ENCODE data around the gene ARID2. TPM values are rescaled to one million over a fixed set of nuclear protein-coding genes. Genes with fewer than 3 reads are reported as not detected.

The ARID2 gene, protein sequence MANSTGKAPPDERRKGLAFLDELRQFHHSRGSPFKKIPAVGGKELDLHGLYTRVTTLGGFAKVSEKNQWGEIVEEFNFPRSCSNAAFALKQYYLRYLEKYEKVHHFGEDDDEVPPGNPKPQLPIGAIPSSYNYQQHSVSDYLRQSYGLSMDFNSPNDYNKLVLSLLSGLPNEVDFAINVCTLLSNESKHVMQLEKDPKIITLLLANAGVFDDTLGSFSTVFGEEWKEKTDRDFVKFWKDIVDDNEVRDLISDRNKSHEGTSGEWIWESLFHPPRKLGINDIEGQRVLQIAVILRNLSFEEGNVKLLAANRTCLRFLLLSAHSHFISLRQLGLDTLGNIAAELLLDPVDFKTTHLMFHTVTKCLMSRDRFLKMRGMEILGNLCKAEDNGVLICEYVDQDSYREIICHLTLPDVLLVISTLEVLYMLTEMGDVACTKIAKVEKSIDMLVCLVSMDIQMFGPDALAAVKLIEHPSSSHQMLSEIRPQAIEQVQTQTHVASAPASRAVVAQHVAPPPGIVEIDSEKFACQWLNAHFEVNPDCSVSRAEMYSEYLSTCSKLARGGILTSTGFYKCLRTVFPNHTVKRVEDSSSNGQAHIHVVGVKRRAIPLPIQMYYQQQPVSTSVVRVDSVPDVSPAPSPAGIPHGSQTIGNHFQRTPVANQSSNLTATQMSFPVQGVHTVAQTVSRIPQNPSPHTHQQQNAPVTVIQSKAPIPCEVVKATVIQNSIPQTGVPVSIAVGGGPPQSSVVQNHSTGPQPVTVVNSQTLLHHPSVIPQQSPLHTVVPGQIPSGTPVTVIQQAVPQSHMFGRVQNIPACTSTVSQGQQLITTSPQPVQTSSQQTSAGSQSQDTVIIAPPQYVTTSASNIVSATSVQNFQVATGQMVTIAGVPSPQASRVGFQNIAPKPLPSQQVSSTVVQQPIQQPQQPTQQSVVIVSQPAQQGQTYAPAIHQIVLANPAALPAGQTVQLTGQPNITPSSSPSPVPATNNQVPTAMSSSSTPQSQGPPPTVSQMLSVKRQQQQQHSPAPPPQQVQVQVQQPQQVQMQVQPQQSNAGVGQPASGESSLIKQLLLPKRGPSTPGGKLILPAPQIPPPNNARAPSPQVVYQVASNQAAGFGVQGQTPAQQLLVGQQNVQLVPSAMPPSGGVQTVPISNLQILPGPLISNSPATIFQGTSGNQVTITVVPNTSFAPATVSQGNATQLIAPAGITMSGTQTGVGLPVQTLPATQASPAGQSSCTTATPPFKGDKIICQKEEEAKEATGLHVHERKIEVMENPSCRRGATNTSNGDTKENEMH (N-terminal part only)
- polyA plus RNA-seq (2013) = 22.1 TPM

DNA sequence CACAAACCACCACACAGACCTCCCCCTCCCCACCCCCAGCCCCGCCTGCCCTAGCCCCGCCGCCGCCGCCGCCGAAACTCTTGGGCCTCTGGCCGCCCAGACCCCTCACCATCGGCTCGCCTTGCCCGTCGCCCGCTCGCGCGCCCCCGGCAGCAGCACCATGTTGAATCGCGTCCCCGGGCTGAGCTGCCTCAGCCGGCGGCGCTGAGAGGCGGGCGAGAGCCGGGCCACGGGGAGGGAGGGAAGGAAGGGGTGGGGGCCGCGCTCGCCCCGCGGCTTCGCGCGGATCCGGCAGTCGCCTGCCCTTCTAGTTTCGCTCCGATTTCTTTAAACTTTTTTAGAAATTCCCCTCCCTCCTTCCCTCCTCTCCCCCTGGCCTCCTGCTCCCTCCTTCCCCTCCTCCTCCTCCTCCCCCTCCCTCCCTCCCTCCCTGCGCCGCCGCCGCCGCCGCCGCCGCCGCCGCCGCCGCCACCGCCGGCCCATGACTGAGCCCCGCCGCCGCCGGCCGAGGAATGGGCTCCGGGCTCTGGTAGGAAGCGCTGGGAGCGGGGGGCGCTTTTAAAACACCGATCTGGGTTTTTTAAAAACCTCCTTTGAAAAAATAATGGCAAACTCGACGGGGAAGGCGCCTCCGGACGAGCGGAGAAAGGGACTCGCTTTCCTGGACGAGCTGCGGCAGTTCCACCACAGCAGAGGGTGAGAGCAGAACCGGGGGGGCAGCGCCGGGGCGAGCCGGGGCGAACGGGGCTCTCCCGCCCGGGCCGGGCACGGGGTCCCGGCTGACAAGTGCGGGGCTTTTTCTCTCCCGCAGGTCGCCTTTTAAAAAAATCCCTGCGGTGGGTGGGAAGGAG, at the start of gene ARID2:
TSS of gene ARID2 (plus strand) at position 474 of the 851 bp plus-strand sequence. CDS start at position 605, 131 bp downstream.
- 0% methylated on average over 33 of the region's 88 CpGs for WGBS (ENCODE audit: insufficient coverage)
- H3K4me3 ChIP-seq (ENCODE audit: control insufficient read depth in 1 of 7, extremely low read depth in 1 of 7, insufficient read depth in 4 of 7, low read depth in 2 of 7, low read length in 6 of 7) = peak within 1 kb of the TSS; percentile 84 to 100 (median 98)
- no peaks in the 10 kb centered on the region for H3K9me3 ChIP-seq (ENCODE audit: control extremely low read depth in 1 of 5, control insufficient read depth in 4 of 5, insufficient read depth in 2 of 5, low read depth in 1 of 5, low read length in 4 of 5)
- DNase-seq = peak; percentile 73 to 90 (median 87)
- POLR2A ChIA-PET = interaction anchor here (0.6 to 1.6 kb wide), 6 partner anchors 9 to 1364 kb away, joined by 3 to 7 read pairs (median 4); no protein-coding TSS in a partner anchor
- peaks cover 19 to 48% (median 37%) of the 10 kb centered on the region in 4 experiments for H3K4me1 ChIP-seq (ENCODE audit: control extremely low read depth in 1 of 4, control insufficient read depth in 4 of 4, insufficient read depth in 4 of 4, low read length in 3 of 4)
- CTCF ChIA-PET = interaction anchor here (1.1 to 8.2 kb wide), 6 partner anchors 12 to 183 kb away, joined by 3 to 82 read pairs (median 4); no protein-coding TSS in a partner anchor
- peak within 1 kb of the TSS; percentile 99 for H3K27ac ChIP-seq (ENCODE audit: insufficient read depth in 1 of 2, low read depth in 1 of 2, low read length in 2 of 2, poor library complexity in 1 of 2, severe bottlenecking in 2 of 2)
- H3K36me3 ChIP-seq (ENCODE audit: control insufficient read depth in 4 of 4, insufficient read depth in 4 of 4, low read length in 3 of 4) = peaks cover 0 to 2% (median 0%) of the 10 kb centered on the region in 4 experiments
- H3K27me3 ChIP-seq (replicated peaks in 2 of 5; ENCODE audit: control insufficient read depth in 4 of 5, insufficient read depth in 5 of 5, low read length in 4 of 5) = no peaks in the 10 kb centered on the region

DNA sequence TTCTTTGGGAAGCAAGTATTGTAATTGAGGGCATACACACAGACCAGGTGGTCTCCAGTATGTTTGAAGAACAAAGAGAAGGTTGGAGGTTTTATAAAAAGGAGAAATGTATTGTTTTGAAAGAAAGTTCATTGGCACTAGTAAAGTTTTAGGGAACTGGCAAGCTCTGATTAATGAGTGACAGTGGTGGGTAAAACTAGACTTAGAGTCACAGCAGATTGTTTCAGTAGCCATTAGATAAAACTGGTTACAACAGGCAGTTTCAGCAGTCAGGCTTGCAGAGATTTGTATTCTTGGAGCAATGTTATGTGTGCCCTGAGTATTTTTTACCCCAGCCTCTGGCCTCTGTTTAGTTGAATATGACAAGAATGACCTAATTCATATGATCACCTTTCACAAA, 49.1 kb upstream of the ARID2 start:
- ChIA-PET CTCF (interaction anchor here (1.2 to 1.4 kb wide), 2 partner anchors 22 to 555 kb away, joined by 3 to 4 read pairs; no protein-coding TSS in a partner anchor), POLR2A (no interaction called here)
- no peaks in the 10 kb centered on the region for H3K9me3 ChIP-seq (ENCODE audit: control extremely low read depth in 1 of 5, control insufficient read depth in 4 of 5, insufficient read depth in 2 of 5, low read depth in 1 of 5, low read length in 4 of 5)
- H3K4me1 ChIP-seq (ENCODE audit: control extremely low read depth in 1 of 4, control insufficient read depth in 4 of 4, insufficient read depth in 4 of 4, low read length in 3 of 4) = no peaks in the 10 kb centered on the region
- DNase-seq = peak in 2 of 3 donors; percentile 43 to 58
- H3K36me3 ChIP-seq (ENCODE audit: control insufficient read depth in 4 of 4, insufficient read depth in 4 of 4, low read length in 3 of 4) = no peaks in the 10 kb centered on the region
- H3K27ac ChIP-seq (ENCODE audit: insufficient read depth in 1 of 2, low read depth in 1 of 2, low read length in 2 of 2, poor library complexity in 1 of 2, severe bottlenecking in 2 of 2) = no peak overlapping the region
- H3K4me3 ChIP-seq (ENCODE audit: control insufficient read depth in 1 of 7, extremely low read depth in 1 of 7, insufficient read depth in 4 of 7, low read depth in 2 of 7, low read length in 6 of 7) = no peak overlapping the region
- no peaks in the 10 kb centered on the region for H3K27me3 ChIP-seq (replicated peaks in 2 of 5; ENCODE audit: control insufficient read depth in 4 of 5, insufficient read depth in 5 of 5, low read length in 4 of 5)

- Histone ChIP-seq H3K4me3 (ENCODE audit: control insufficient read depth in 1 of 7, extremely low read depth in 1 of 7, insufficient read depth in 4 of 7, low read depth in 2 of 7, low read length in 6 of 7) (no peak overlapping the region), H3K27ac (ENCODE audit: insufficient read depth in 1 of 2, low read depth in 1 of 2, low read length in 2 of 2, poor library complexity in 1 of 2, severe bottlenecking in 2 of 2) (no peak overlapping the region), H3K9me3 (ENCODE audit: control extremely low read depth in 1 of 5, control insufficient read depth in 4 of 5, insufficient read depth in 2 of 5, low read depth in 1 of 5, low read length in 4 of 5) (no peaks in the 10 kb centered on the region), H3K27me3 (replicated peaks in 2 of 5; ENCODE audit: control insufficient read depth in 4 of 5, insufficient read depth in 5 of 5, low read length in 4 of 5) (no peaks in the 10 kb centered on the region), H3K4me1 (ENCODE audit: control extremely low read depth in 1 of 4, control insufficient read depth in 4 of 4, insufficient read depth in 4 of 4, low read length in 3 of 4) (no peaks in the 10 kb centered on the region), H3K36me3 (ENCODE audit: control insufficient read depth in 4 of 4, insufficient read depth in 4 of 4, low read length in 3 of 4) (no peaks in the 10 kb centered on the region)
- no peak for DNase-seq
- ChIA-PET CTCF (no interaction called here), POLR2A (no interaction called here)
Measured at GRCh38 chr12:45681465-45681864, 48.0 kb upstream of the ARID2 start.

DNA sequence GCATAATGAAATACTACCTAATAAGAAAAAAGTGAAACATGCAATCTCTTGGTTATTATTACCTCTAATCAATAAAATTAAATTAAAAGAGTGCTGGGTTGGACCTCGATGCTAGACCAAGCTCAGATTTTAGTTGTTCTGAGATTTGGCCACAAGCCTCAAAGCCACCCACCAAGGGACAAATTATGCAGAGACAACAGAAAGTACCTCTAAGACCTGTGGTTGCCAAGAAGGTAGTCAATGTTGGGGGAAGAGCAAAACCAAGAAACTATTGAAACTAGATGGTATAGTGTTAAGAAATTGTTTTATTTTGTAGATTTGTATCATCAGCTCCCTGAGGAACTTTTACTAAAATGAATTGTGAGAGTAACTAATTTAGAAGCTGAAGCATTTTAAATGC, 43.8 kb upstream of the ARID2 start:
- ChIA-PET POLR2A (no interaction called here), CTCF (interaction anchor here (1.0 kb wide), 4 partner anchors 10 to 25 kb away, joined by 3 to 4 read pairs (median 3); no protein-coding TSS in a partner anchor)
- DNase-seq = no peak
- Histone ChIP-seq H3K36me3 (ENCODE audit: control insufficient read depth in 4 of 4, insufficient read depth in 4 of 4, low read length in 3 of 4) (no peaks in the 10 kb centered on the region), H3K4me1 (ENCODE audit: control extremely low read depth in 1 of 4, control insufficient read depth in 4 of 4, insufficient read depth in 4 of 4, low read length in 3 of 4) (no peaks in the 10 kb centered on the region), H3K27ac (ENCODE audit: insufficient read depth in 1 of 2, low read depth in 1 of 2, low read length in 2 of 2, poor library complexity in 1 of 2, severe bottlenecking in 2 of 2) (no peak overlapping the region), H3K27me3 (replicated peaks in 2 of 5; ENCODE audit: control insufficient read depth in 4 of 5, insufficient read depth in 5 of 5, low read length in 4 of 5) (no peaks in the 10 kb centered on the region), H3K4me3 (ENCODE audit: control insufficient read depth in 1 of 7, extremely low read depth in 1 of 7, insufficient read depth in 4 of 7, low read depth in 2 of 7, low read length in 6 of 7) (no peak overlapping the region), H3K9me3 (ENCODE audit: control extremely low read depth in 1 of 5, control insufficient read depth in 4 of 5, insufficient read depth in 2 of 5, low read depth in 1 of 5, low read length in 4 of 5) (no peaks in the 10 kb centered on the region)
- WGBS (ENCODE audit: insufficient coverage) = 100% methylated on average over 1 of the region's 1 CpG

DNA sequence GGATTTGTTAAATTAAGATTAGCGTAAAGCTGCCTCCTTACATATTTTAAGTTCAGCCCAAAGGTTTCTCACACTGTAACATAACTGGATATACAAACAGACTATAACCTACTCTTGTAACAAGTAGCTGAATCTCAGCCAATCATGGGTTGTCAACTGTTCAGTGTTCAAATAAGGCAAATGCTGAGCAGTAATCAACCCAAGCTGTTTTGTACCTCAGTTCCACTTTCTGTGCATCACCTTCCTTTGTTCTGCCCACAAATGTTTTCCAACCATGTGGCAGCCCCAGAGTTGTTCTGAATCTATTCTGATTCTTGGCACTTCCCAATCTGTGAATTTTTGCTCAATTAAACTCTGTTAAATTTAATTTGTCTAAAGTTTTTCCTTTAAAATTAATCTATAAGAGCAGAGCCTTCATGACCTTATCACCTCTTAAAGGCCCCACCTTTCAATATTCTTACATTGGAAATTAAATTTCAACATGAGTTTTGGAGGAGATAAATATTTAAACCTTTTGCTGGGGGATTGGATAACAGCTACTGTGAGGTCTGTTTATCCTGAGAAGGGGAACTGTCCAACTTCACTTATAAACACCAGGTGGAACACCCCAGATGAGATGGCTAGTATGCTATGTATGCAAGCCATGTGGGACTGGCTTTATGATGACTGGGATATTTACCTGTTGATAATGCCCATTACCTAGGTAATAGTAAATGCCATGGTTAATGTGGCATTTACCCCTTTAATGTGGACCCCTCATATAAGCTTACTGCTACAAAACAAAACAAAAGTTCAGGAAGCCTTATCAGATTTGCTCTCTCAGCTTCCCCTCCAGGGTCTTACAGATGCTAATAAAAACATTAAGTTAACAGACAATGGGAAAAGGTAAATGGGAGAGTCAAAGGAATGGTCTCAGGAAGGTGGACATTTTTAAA, 42.2 kb upstream of the ARID2 start:
- ChIA-PET POLR2A (interaction anchor here (0.6 kb wide), 1 partner anchor 32 kb away, joined by 3 read pairs; no protein-coding TSS in a partner anchor), CTCF (interaction anchor here (1.3 to 1.7 kb wide), 2 partner anchors 12 to 27 kb away, joined by 3 read pairs; no protein-coding TSS in a partner anchor)
- no peaks in the 10 kb centered on the region for H3K36me3 ChIP-seq (ENCODE audit: control insufficient read depth in 4 of 4, insufficient read depth in 4 of 4, low read length in 3 of 4)
- 100% methylated on average over 1 of the region's 1 CpG for whole genome bisulfite sequencing (ENCODE audit: insufficient coverage)
- DNase-seq = peak in 2 of 3 donors; percentile 23 to 57
- H3K4me3 ChIP-seq (ENCODE audit: control insufficient read depth in 1 of 7, extremely low read depth in 1 of 7, insufficient read depth in 4 of 7, low read depth in 2 of 7, low read length in 6 of 7) = no peak overlapping the region
- no peaks in the 10 kb centered on the region for H3K9me3 ChIP-seq (ENCODE audit: control extremely low read depth in 1 of 5, control insufficient read depth in 4 of 5, insufficient read depth in 2 of 5, low read depth in 1 of 5, low read length in 4 of 5)
- H3K27ac ChIP-seq (ENCODE audit: insufficient read depth in 1 of 2, low read depth in 1 of 2, low read length in 2 of 2, poor library complexity in 1 of 2, severe bottlenecking in 2 of 2) = no peak overlapping the region
- no peaks in the 10 kb centered on the region for H3K4me1 ChIP-seq (ENCODE audit: control extremely low read depth in 1 of 4, control insufficient read depth in 4 of 4, insufficient read depth in 4 of 4, low read length in 3 of 4)
- no peaks in the 10 kb centered on the region for H3K27me3 ChIP-seq (replicated peaks in 2 of 5; ENCODE audit: control insufficient read depth in 4 of 5, insufficient read depth in 5 of 5, low read length in 4 of 5)

Data from common myeloid progenitor, CD34-positive (primary cell).